Measurements from ENCODE around the gene DNAJB2. TPM values are rescaled to one million over a fixed set of nuclear protein-coding genes. Genes with fewer than 3 reads are reported as not detected.
A peak's percentile ranks its signal among the peaks of the same experiment; 100 is the strongest.

The DNAJB2 gene
- polyA plus RNA-seq, 1 of the 3 experiments (the other 2 are of a cell fraction): 39.9 TPM

DNA sequence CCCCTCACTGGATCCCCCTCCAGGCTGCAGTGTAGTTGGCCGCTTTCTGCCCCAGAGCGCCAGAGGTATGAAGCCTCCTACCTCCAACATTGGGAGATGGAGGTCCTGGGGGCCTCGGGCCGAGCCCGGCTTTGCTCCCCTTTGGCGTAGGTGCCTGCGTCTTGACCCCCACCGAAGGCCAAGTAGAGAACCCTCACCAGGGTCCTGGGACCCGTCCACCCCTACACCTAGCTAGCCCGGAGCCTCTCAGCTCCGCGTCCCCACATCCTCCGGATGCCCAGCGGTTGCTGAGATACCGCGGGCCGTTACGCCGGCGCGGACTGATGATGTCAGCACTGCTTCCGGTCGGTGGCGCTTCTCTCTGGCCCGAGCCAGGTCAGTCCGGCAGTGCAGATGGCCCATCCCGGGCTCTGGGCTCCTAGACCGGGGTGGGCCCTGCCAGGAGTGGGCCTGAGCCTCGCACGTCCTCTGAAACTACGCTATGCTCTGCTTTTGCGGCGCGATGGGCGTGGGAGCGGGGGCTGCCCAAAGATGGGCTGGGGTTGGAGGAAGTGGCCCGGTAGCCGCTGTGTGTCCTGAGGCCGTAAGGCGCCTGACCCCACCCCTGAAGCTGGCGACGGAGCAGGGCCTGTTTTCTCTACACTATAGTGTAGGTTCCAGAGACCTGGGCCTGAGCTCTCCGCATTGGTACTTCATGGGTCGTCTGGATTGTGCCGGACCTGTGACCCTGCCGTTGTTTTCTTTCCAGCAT, 33.8 kb upstream of the DNAJB2 start, which contains the start of the genes GLB1L and STK16:
TSS of gene GLB1L (minus strand) at position 297 of the 751 bp plus-strand sequence. CDS start 1,871 bp downstream, outside the sequence.
TSS of gene STK16 (plus strand) at position 332 of the 751 bp plus-strand sequence. CDS start 521 bp downstream, outside the sequence.
- ChIA-PET CTCF (interaction anchor here (0.9 to 3.3 kb wide), 16 partner anchors 11 to 265 kb away, joined by 3 to 20 read pairs (median 4); partner anchors contain the start of gene NHEJ1), POLR2A (interaction anchor here (0.5 to 2.9 kb wide), 14 partner anchors 10 to 296 kb away, joined by 3 to 23 read pairs (median 4); partner anchors contain the start of genes ABCB6, ANKZF1, ATG9A and CNPPD1)
- 0% methylated on average over 17 of the region's 46 CpGs for WGBS (ENCODE audit: low lambda C conversion rate)

More for the DNA sequence above, 33.8 kb upstream of the DNAJB2 start, which contains the start of the genes GLB1L and STK16:
- H3K9ac ChIP-seq: peak within 1 kb of the TSS; percentile 94
- no peaks in the 10 kb centered on the region for H3K9me2 ChIP-seq
- DNase-seq: peak; percentile 98
- no peaks in the 10 kb centered on the region for H3K27me3 ChIP-seq (ENCODE audit: insufficient read depth)
- H3K4me3 ChIP-seq (ENCODE audit: low read depth in 2 of 2, low read length in 1 of 2): peak within 1 kb of the TSS; percentile 84 to 97
- peaks cover 19% of the 10 kb centered on the region for H3F3A ChIP-seq (replicated peaks; ENCODE audit: insufficient read depth)
- H3K9me3 ChIP-seq: no peaks in the 10 kb centered on the region
- H3K4me2 ChIP-seq: peak within 1 kb of the TSS; percentile 91
- H4K20me1 ChIP-seq (ENCODE audit: insufficient read depth): no peaks in the 10 kb centered on the region
- peak; percentile 85 for TF ChIP-seq MXI1 (IDR thresholded peaks at IDR 0.05; ENCODE audit: low read depth, low read length)
- TF ChIP-seq, protein P1, sequence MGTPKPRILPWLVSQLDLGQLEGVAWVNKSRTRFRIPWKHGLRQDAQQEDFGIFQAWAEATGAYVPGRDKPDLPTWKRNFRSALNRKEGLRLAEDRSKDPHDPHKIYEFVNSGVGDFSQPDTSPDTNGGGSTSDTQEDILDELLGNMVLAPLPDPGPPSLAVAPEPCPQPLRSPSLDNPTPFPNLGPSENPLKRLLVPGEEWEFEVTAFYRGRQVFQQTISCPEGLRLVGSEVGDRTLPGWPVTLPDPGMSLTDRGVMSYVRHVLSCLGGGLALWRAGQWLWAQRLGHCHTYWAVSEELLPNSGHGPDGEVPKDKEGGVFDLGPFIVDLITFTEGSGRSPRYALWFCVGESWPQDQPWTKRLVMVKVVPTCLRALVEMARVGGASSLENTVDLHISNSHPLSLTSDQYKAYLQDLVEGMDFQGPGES (IDR thresholded peaks at IDR 0.05; ENCODE audit: low read depth, low read length): no peak
- TF ChIP-seq FOXJ3 (CRISPR knock-in tag; IDR thresholded peaks at IDR 0.05): no peak
- peak; percentile 55; the same call in 1 of the 2 replicates for TF ChIP-seq YY1 (IDR thresholded peaks at IDR 0.05; ENCODE audit: low read depth)
- TF ChIP-seq GABPA (IDR thresholded peaks at IDR 0.05; ENCODE audit: low read depth): peak; percentile 87
- no peak for TF ChIP-seq TEAD4 (IDR thresholded peaks at IDR 0.05; ENCODE audit: borderline replicate concordance, insufficient read depth)
- TF ChIP-seq, protein P2, sequence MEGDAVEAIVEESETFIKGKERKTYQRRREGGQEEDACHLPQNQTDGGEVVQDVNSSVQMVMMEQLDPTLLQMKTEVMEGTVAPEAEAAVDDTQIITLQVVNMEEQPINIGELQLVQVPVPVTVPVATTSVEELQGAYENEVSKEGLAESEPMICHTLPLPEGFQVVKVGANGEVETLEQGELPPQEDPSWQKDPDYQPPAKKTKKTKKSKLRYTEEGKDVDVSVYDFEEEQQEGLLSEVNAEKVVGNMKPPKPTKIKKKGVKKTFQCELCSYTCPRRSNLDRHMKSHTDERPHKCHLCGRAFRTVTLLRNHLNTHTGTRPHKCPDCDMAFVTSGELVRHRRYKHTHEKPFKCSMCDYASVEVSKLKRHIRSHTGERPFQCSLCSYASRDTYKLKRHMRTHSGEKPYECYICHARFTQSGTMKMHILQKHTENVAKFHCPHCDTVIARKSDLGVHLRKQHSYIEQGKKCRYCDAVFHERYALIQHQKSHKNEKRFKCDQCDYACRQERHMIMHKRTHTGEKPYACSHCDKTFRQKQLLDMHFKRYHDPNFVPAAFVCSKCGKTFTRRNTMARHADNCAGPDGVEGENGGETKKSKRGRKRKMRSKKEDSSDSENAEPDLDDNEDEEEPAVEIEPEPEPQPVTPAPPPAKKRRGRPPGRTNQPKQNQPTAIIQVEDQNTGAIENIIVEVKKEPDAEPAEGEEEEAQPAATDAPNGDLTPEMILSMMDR (IDR thresholded peaks at IDR 0.05): no peak
- TF ChIP-seq ELF1 (IDR thresholded peaks at IDR 0.05): peak; percentile 57; the same call in 1 of the 2 replicates
- peak; percentile 95 for TF ChIP-seq POLR2AphosphoS5 (IDR thresholded peaks at IDR 0.05; ENCODE audit: low read depth, low read length)
- TF ChIP-seq TAF1 (IDR thresholded peaks at IDR 0.05; ENCODE audit: borderline replicate concordance, low read depth, low read length): peak; percentile 84
- 0 out of 2 replicates have a peak, but pooled peaks have one; percentile 26 for TF ChIP-seq SIN3A (IDR thresholded peaks at IDR 0.05; ENCODE audit: borderline replicate concordance, low read depth, low read length)
- TF ChIP-seq, protein P3, sequence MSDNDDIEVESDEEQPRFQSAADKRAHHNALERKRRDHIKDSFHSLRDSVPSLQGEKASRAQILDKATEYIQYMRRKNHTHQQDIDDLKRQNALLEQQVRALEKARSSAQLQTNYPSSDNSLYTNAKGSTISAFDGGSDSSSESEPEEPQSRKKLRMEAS (IDR thresholded peaks at IDR 0.05; ENCODE audit: low read depth): peak; percentile 50; the same call in 1 of the 2 replicates
- TF ChIP-seq CHD2 (IDR thresholded peaks at IDR 0.05; ENCODE audit: low read length, partially characterized antibody): peak; percentile 75
- peak; percentile 3; the same call in 1 of the 2 replicates for TF ChIP-seq RAD21 (IDR thresholded peaks at IDR 0.05; ENCODE audit: low read length)
- H3K79me2 ChIP-seq (ENCODE audit: insufficient read depth): peaks cover 20% of the 10 kb centered on the region
- peaks cover 6 to 16% of the 10 kb centered on the region in 2 experiments for H3K36me3 ChIP-seq (replicated peaks in 1 of 2; ENCODE audit: control insufficient read depth in 1 of 2, insufficient read depth in 2 of 2, low read length in 1 of 2)
- peak within 1 kb of the TSS; percentile 73 for H2AFZ ChIP-seq (ENCODE audit: low read depth)
- peaks cover 15 to 26% of the 10 kb centered on the region in 2 experiments for H3K4me1 ChIP-seq (ENCODE audit: control insufficient read depth in 1 of 2, insufficient read depth in 2 of 2, low read depth in 1 of 2, low read length in 1 of 2)
- peak within 1 kb of the TSS; percentile 78 to 92 for H3K27ac ChIP-seq (ENCODE audit: low read depth in 2 of 2, low read length in 1 of 2)
